ENCODE measurements around the gene POLE3. TPM values are rescaled to one million over a fixed set of nuclear protein-coding genes. Genes with fewer than 3 reads are reported as not detected.
"Not testable (repeated sequence)": the region's sequence is repeated elsewhere in the genome, so short reads cannot be mapped to it uniquely, and the experiment has no call there.

The POLE3 gene
- total RNA-seq, 2 donors from 2014 or later = 62.7 to 76.1 TPM

DNA sequence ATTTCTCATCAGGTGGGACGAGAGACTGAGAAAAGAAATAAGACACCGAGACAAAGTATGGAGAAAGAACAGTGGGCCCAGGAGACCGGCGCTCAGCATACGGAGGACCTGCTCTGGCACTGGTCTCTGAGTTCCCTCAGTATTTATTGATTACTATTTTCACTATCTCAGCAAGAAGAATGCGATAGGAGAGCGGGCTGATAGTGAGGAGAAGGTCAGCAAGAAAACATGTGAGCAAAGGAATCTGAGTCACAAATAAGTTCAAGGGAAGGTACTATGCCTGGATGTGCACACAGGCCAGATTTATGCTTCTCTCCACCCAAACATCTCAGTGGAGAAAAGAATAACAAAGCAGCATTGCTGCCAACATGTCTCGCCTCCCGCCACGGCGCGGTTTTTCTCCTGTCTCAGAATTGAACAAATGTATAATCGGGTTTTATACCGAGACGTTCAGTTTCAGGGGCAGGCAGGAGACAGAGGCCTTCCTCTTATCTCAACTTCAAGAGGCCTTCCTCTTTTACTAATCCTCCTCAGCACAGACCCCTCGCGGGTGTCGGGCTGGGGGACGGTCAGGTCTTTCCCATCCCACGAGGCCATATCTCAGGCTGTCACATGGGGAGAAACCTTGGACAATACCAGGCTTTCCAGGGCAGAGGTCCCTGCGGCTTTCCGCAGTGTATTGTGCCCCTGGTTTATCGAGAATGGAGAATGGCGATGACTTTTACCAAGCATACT lies 31.2 kb downstream of the POLE3 start:
- H3K27me3 Mint-ChIP-seq; H3K9me3 Mint-ChIP-seq; ATAC-seq; H3K4me3 Mint-ChIP-seq; DNase-seq (ENCODE audit: low spot score); H3K36me3 Mint-ChIP-seq: not testable (repeated sequence)
- Mint-ChIP-seq H3K27ac (peak overlapping the region in 1 of 2 donors; percentile 9), H3K4me1 (ENCODE audit: low read depth in 2 of 2) (peaks cover 6 to 15% of the 10 kb centered on the region in 2 donors)

DNA sequence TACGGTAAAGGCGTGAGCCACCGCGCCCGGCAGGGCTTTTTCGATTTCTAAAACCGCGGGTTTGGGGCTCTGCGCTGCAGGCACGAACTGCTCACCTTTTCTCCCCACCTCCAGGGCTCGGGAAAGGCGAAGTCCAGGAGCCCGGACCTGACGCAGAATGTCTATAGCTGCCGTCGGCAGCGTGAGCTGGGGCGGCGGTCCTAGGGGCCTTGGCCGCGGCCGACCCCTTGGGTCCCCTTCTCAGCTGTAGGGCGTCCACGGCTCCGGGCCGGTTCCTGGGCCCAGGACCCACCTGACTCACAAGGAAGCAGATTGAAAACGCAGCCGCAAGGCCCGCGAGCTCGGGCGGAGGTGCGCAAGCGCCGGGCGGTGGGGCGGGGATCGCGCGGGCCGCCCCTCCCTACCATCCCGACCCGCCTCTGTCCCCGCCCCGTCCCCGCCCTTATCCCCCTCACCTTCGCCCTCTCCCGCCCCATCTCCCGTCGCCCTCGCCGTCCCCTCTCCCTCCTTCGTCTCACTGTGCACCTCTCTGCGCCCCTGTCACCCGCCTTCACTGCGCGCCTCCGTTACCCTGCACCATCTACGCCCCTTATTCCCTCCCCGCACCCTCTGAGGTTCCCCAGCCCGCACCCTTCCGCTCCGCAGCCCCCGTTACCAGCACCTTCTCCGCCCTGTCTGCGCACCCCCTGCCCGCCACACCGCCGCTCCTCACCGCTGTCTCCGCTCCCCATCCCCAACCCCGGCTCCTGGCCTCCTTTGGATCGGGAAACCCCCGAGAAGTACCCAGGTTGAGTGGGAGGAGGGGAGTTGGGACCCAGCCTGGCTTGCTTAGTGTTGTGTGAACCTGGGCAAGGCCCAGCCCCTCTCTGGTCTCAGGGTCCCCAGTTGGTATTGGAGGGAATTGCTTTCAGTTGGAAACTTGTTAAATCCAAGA lies 33.6 kb downstream of the POLE3 start, which contains the start of gene HDHD3:
HDHD3 (minus strand) TSS at position 353 of the 934 bp plus-strand sequence. CDS start 2,632 bp downstream, outside the sequence.
- DNase-seq (ENCODE audit: low spot score) = peak; percentile 83
- Mint-ChIP-seq H3K36me3 (no peaks in the 10 kb centered on the region), H3K27ac (peak within 1 kb of the TSS; percentile 43 to 79), H3K4me1 (ENCODE audit: low read depth in 2 of 2) (peaks cover 6 to 15% of the 10 kb centered on the region in 2 donors), H3K9me3 (no peaks in the 10 kb centered on the region), H3K27me3 (no peaks in the 10 kb centered on the region), H3K4me3 (peak within 1 kb of the TSS; percentile 81)
- ATAC-seq = peak; percentile 95 to 96

DNA sequence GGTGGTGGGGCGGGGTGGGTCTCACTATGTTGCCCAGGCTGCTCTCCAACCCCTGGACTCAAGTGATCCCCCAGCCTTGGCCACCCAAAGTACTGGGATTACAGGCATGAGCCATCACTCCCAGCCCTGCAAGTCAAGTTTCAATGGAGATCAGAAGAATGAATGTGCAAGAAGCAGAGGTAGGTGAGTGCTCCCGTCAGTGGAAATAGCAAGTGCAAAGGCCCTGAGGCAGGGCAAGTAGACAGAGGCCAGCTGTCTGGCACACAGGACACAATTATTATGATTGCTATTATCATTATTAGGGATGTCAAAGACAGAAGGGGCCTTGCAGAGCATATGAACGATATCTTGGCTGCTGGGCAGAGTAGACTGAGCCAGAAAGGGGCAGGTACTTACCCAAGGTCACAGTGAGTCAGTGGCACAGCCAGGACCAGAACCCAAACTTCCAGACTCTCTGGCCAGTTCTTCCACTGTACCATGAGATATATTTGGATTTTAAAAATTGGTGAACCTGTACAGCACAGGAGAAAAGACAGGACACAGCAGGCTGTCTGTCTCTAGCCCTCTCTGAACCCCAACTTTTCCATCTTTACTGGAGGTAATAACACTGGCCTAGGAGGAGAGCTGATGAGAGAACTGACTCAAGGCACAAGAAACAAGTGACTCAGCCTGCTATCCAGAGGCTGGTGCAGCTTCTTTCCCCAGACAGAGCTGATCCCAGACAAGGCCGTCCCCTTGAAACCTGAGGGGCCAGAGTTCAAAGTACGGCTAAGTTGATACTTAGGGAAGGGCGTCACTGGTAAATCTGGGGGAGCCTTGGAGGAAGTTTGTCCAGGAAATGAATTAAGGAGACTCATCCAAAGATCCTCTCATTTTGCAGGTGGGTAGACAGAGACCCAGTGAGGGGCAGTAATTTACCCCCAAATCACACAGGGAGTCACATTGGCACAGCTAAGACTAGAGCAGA lies 35.1 kb downstream of the POLE3 start:
- H3K27ac Mint-ChIP-seq = peak overlapping the region; percentile 43 to 79
- peak overlapping the region; percentile 81 for H3K4me3 Mint-ChIP-seq
- H3K4me1 Mint-ChIP-seq (ENCODE audit: low read depth in 2 of 2) = peaks cover 6 to 15% of the 10 kb centered on the region in 2 donors
- H3K36me3 Mint-ChIP-seq = no peaks in the 10 kb centered on the region
- ATAC-seq (no peak), DNase-seq (ENCODE audit: low spot score) (no peak)
- H3K27me3 Mint-ChIP-seq = no peaks in the 10 kb centered on the region
- no peaks in the 10 kb centered on the region for H3K9me3 Mint-ChIP-seq

DNA sequence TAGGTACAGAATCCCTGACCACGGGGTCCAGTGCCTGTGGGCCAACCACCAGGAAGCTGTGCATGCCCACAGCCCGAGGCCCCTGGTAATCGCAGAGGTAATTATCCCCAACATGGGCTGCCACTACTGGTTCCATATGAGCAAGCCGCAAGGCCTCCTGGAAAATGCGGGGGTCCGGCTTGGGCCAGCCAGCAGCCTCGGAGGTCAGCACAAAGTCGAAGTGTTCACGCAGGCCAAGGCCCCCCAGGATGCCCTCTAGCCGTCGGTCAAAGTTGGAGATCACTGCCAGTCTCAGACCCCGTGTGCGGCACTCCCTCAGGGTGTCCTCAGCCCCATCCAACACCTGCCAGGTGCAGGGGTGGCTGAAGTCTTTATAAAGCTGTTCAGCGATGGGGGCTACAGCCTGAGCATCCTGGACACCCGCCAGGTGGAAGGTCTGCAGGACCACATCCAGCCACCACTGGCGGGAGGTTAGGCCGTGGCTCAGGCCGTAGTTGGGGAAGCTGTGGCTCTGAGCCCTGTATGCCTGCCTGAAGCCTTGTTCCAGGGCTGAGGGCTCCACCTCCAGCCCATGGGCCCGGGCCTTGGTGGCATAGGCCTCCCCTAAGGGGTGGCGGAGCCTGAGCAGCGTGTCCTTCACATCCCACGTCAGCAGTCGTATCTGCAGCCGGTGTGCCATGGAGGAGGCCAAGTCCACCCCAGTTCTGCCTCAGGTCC lies 36.6 kb downstream of the POLE3 start:
- H3K4me1 Mint-ChIP-seq (ENCODE audit: low read depth in 2 of 2) = peaks cover 6 to 15% of the 10 kb centered on the region in 2 donors
- DNase-seq (ENCODE audit: low spot score) (no peak), ATAC-seq (no peak)
- no peak overlapping the region for H3K4me3 Mint-ChIP-seq
- no peak overlapping the region for H3K27ac Mint-ChIP-seq
- no peaks in the 10 kb centered on the region for H3K36me3 Mint-ChIP-seq
- no peaks in the 10 kb centered on the region for H3K9me3 Mint-ChIP-seq
- no peaks in the 10 kb centered on the region for H3K27me3 Mint-ChIP-seq

DNA sequence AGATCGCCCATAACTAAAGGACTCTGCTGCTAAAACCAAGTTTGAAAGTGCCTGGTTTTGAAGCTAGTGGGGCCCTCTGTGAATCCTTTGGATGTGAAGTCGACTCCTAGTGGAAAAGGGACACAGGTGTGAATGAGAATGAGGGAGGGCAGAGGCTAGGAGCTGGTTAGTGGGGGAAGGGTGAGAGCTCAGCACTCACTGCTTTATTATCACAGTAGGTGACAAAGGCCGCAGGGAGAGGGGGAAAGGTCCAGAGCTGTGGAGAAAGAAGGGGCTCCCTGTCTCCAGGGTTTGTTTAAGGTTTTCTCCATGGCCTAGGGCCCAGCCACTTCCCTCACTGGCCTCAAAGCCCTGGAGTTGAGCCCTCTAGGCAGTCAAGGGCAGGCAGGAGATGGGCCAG lies 37.2 kb downstream of the POLE3 start:
- Mint-ChIP-seq H3K27ac (no peak overlapping the region), H3K9me3 (no peaks in the 10 kb centered on the region), H3K4me1 (ENCODE audit: low read depth in 2 of 2) (peaks cover 6 to 15% of the 10 kb centered on the region in 2 donors), H3K4me3 (no peak overlapping the region), H3K36me3 (no peaks in the 10 kb centered on the region), H3K27me3 (no peaks in the 10 kb centered on the region)
- no peak for ATAC-seq
- no peak for DNase-seq (ENCODE audit: low spot score)

DNA sequence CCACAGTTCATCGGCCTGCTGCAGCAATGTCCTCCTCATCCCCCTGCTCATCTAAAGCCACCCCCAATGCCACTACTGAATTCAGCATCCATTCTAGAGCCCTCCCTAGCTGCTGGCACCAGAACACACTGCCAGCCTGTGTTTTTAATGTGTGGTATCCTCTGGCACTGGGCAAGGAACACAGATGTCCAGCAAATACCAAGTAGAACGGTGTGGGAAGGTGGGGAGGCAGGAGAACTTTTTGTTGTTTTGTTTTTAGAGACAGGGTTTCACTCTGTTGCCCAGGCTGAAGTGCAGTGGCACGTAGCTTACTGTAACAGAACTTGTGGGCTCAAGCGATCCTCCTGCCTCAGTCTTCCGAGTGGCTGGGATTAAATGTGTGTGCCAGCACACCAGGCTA lies 38.4 kb downstream of the POLE3 start:
- Mint-ChIP-seq H3K4me1 (ENCODE audit: low read depth in 2 of 2) (peaks cover 6 to 14% of the 10 kb centered on the region in 2 donors), H3K27ac (no peak overlapping the region), H3K4me3 (no peak overlapping the region), H3K9me3 (no peaks in the 10 kb centered on the region), H3K36me3 (no peaks in the 10 kb centered on the region), H3K27me3 (no peaks in the 10 kb centered on the region)
- DNase-seq (ENCODE audit: low spot score) = no peak
- no peak for ATAC-seq

DNA sequence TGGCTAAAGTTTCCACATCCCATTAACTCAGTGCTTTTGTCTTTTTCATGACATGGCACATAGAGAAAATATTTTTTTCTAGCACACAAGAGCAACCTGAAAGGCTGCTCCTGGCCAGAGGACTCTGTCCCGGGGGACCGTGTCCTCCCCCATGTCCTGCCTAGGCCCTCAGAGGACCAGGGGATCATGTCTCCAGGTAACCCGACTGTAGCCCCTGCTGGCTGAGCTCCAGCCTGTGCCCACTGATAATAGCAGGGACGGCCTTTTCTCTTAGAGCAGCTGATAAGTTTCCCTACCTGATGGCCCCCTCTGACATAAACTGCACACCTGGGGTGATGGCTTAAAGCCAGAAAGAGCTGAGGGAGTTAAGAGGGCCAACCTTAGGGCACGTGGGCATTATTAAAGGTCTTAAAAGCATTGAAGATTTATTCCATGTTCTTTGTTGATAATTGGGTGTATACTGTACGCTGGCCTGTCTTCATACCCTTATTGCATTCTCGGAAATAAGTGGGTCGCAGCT lies 39.6 kb downstream of the POLE3 start:
- Mint-ChIP-seq H3K36me3 (no peaks in the 10 kb centered on the region), H3K27ac (no peak overlapping the region), H3K4me1 (ENCODE audit: low read depth in 2 of 2) (peaks cover 6 to 12% of the 10 kb centered on the region in 2 donors), H3K4me3 (no peak overlapping the region), H3K9me3 (no peaks in the 10 kb centered on the region), H3K27me3 (no peaks in the 10 kb centered on the region)
- DNase-seq (ENCODE audit: low spot score) = no peak
- no peak for ATAC-seq

DNA sequence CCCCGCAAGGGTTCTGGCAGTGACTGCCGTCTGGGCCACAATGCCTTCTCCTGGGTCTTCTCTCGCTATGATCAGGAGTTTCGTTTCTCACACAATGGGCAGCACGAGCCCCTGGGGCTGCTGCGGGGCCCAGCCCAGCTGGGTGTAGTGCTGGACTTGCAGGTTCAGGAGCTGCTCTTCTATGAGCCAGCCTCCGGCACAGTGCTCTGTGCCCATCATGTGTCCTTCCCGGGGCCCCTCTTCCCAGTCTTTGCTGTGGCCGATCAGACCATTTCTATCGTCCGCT lies 40.7 kb downstream of the POLE3 start:
- peak in 1 of 2 donors; percentile 43 for ATAC-seq
- H3K9me3 Mint-ChIP-seq = no peaks in the 10 kb centered on the region
- H3K27me3 Mint-ChIP-seq = no peaks in the 10 kb centered on the region

DNA sequence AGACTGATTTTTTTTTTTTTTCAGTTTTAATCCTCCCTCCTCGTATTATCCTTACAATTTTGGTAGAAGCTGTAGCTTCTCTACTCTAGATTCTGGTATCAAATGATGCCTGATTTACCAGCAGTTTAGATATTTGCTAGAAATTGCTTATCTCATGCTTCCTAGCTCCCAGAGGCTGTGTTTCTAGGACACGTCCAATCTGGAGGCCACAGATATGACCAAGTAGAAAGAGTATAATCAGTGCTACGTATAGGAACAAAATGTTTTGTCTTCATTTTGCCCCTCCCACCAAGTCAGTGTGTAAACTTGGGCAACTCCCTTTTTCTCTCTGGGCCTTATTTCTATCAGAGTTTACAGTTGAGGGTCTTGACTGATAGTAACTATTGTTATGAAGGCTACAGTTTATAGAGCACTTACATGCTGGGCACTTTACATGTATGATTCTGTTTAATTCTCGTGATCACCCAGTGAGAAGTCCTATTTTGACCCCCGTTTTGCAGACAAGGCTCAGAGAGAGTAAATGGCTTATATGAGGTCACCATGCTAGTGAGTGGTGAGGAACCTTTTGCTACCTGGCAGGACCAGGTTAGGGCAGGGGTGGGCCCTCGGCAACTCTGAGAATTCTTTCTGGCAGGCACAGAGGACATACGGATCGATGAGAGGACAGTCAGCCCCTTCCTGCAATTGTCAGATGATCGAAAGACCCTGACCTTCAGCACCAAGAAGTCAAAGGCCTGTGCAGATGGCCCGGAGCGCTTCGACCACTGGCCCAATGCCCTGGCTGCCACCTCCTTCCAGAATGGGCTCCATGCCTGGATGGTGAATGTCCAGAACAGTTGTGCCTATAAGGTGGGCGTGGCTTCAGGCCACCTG lies 41.3 kb downstream of the POLE3 start:
- ATAC-seq = no peak
- H3K27ac Mint-ChIP-seq = no peak overlapping the region
- DNase-seq (ENCODE audit: low spot score) = no peak
- no peak overlapping the region for H3K4me3 Mint-ChIP-seq
- H3K27me3 Mint-ChIP-seq = no peaks in the 10 kb centered on the region
- no peaks in the 10 kb centered on the region for H3K9me3 Mint-ChIP-seq
- H3K36me3 Mint-ChIP-seq = no peaks in the 10 kb centered on the region
- H3K4me1 Mint-ChIP-seq (ENCODE audit: low read depth in 2 of 2) = no peaks in the 10 kb centered on the region

More for the DNA sequence above, 40.7 kb downstream of the POLE3 start:
- no peak for DNase-seq (ENCODE audit: low spot score)
- Mint-ChIP-seq H3K4me3 (no peak overlapping the region), H3K4me1 (ENCODE audit: low read depth in 2 of 2) (peaks cover 0 to 3% of the 10 kb centered on the region in 2 donors), H3K36me3 (no peaks in the 10 kb centered on the region), H3K27ac (no peak overlapping the region)

DNA sequence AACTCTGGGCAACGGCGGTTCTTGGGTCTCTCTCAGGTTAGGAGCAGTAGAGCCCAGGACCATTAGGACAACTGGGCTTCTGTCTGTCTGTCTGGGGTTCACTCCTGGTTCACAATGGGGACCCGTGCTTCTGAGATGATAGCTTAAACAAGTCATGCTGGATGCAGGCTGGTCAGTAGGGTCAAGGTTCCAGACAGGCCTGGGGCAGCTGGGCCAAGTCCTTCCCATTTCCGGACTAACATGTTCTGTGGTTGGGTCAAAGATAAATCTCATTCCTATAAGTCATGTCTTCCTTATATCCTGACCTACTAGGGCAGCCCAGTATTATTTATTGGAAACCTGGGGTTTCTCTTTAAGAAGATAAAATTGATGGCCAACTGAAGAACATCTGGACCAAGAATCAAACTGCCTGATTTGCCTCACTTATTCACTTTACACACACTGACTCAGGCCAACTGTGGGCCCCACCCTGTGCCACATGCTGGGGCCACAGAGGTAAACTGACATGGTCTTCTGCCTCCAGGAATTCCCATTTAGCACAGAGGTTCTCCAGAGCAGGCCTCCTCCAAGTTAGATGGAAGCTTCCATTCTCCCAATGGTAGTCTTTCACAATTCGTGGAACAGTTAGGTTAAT lies 42.0 kb downstream of the POLE3 start:
- Mint-ChIP-seq H3K27me3 (no peaks in the 10 kb centered on the region), H3K9me3 (no peaks in the 10 kb centered on the region), H3K4me3 (no peak overlapping the region), H3K4me1 (ENCODE audit: low read depth in 2 of 2) (no peaks in the 10 kb centered on the region), H3K36me3 (no peaks in the 10 kb centered on the region), H3K27ac (no peak overlapping the region)
- ATAC-seq (no peak), DNase-seq (ENCODE audit: low spot score) (no peak)

DNA sequence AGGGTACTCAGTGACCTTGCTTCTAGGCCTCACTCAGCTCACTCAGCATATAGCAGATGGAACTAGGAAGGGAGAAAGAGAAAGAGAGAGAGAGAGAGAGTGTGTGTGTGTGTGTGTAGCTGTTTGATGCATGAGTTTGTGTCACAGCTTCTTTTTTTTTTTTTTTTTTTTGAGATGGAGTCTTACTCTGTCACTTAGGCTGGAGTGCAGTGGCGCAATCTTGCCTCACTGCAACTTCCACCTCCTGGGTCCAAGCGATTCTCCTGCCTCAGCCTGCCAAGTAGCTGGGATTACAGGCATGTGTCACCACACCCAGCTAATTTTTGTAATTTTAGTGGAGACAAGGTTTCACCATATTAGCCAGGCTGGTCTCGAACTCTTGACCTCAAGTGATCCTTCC lies 44.8 kb downstream of the POLE3 start:
- not testable (repeated sequence) for DNase-seq (ENCODE audit: low spot score); H3K9me3 Mint-ChIP-seq; H3K27me3 Mint-ChIP-seq; H3K4me1 Mint-ChIP-seq (ENCODE audit: low read depth in 2 of 2); H3K4me3 Mint-ChIP-seq; ATAC-seq; H3K36me3 Mint-ChIP-seq
- H3K27ac Mint-ChIP-seq = peak overlapping the region in 1 of 2 donors; percentile 41

DNA sequence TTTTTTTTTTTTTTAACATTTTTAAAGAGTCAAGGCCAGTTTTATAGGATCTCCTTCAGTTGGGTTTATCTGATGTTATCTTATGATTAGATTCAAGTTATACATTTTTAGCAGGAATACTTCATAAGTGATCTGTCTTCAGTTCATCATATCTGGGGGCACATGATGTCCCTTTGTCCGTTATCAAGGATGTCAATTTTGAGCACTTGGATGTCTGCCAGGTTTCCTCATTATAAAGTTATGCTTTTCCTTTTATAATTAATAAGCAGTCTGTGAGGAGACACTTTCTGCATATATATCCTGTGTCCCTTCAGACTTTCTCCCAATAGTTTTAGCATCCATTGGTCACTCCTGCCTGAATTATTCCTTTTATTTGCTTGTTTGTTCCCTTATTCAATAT lies 45.5 kb downstream of the POLE3 start:
- DNase-seq (ENCODE audit: low spot score) = no peak
- Mint-ChIP-seq H3K27me3 (no peaks in the 10 kb centered on the region), H3K9me3 (no peaks in the 10 kb centered on the region), H3K4me1 (ENCODE audit: low read depth in 2 of 2) (no peaks in the 10 kb centered on the region), H3K4me3 (no peak overlapping the region), H3K36me3 (no peaks in the 10 kb centered on the region), H3K27ac (peak overlapping the region in 1 of 2 donors; percentile 5)
- no peak for ATAC-seq

All from natural killer cell treated with Interleukin-12 subunit alpha and Interleukin-12 subunit beta and Interleukin-15 and Interleukin-18, amount 100 ng/mL, for 72 hours (primary cell).